ENCODE measurements around the gene AAMDC.
"Not testable (repeated sequence)": the region's sequence is repeated elsewhere in the genome, so short reads cannot be mapped to it uniquely, and the experiment has no call there.

The AAMDC gene

GRCh38 chr11:77910828-77911227 is 89.9 kb downstream of the AAMDC start:
- not testable (repeated sequence) for H3K4me3 ChIP-seq (ENCODE audit: low read depth, low read length); H3K9me3 ChIP-seq (ENCODE audit: control insufficient read depth, insufficient read depth, low read depth, low read length); H3K27ac ChIP-seq (ENCODE audit: low read depth, low read length); H3K27me3 ChIP-seq (ENCODE audit: control insufficient read depth, insufficient read depth, low read length); H3K9ac ChIP-seq (ENCODE audit: low read length); H3K4me1 ChIP-seq (ENCODE audit: control insufficient read depth, insufficient read depth, low read length)
- H3K36me3 ChIP-seq (ENCODE audit: control insufficient read depth, insufficient read depth, low read length): peaks cover 13% of the 10 kb centered on the region

GRCh38 chr11:77913608-77914306 is 92.8 kb downstream of the AAMDC start:
- not testable (repeated sequence) for H3K4me1 ChIP-seq (ENCODE audit: control insufficient read depth, insufficient read depth, low read length); H3K27ac ChIP-seq (ENCODE audit: low read depth, low read length); H3K9me3 ChIP-seq (ENCODE audit: control insufficient read depth, insufficient read depth, low read depth, low read length); H3K4me3 ChIP-seq (ENCODE audit: low read depth, low read length); H3K9ac ChIP-seq (ENCODE audit: low read length); H3K36me3 ChIP-seq (ENCODE audit: control insufficient read depth, insufficient read depth, low read length); H3K27me3 ChIP-seq (ENCODE audit: control insufficient read depth, insufficient read depth, low read length)

GRCh38 chr11:77914307-77914791 is 93.4 kb downstream of the AAMDC start:
- not testable (repeated sequence) for H3K36me3 ChIP-seq (ENCODE audit: control insufficient read depth, insufficient read depth, low read length); H3K9ac ChIP-seq (ENCODE audit: low read length)

GRCh38 chr11:77917713-77918112 is 96.8 kb downstream of the AAMDC start:
- H3K27me3 ChIP-seq (ENCODE audit: control insufficient read depth, insufficient read depth, low read length); H3K4me3 ChIP-seq (ENCODE audit: low read depth, low read length); H3K9me3 ChIP-seq (ENCODE audit: control insufficient read depth, insufficient read depth, low read depth, low read length); H3K4me1 ChIP-seq (ENCODE audit: control insufficient read depth, insufficient read depth, low read length); H3K9ac ChIP-seq (ENCODE audit: low read length); H3K36me3 ChIP-seq (ENCODE audit: control insufficient read depth, insufficient read depth, low read length); H3K27ac ChIP-seq (ENCODE audit: low read depth, low read length): not testable (repeated sequence)

More at GRCh38 chr11:77914307-77914791, 93.4 kb downstream of the AAMDC start:
- H3K4me1 ChIP-seq (ENCODE audit: control insufficient read depth, insufficient read depth, low read length); H3K4me3 ChIP-seq (ENCODE audit: low read depth, low read length); H3K27me3 ChIP-seq (ENCODE audit: control insufficient read depth, insufficient read depth, low read length); H3K27ac ChIP-seq (ENCODE audit: low read depth, low read length); H3K9me3 ChIP-seq (ENCODE audit: control insufficient read depth, insufficient read depth, low read depth, low read length): not testable (repeated sequence)

Data from HUES6 (cell line).